NCI-H1105 treated with DMSO at 0.1 percent for 48 hours (cell line): ENCODE results near the gene BPNT1.
"Not testable (repeated sequence)": the region's sequence is repeated elsewhere in the genome, so short reads cannot be mapped to it uniquely, and the experiment has no call there.

ENCODE experiments used
- DNase-seq: peaks from one replicate; lab custom pipeline; 2025; lab: John Stamatoyannopoulos, UW

Gene BPNT1, protein sequence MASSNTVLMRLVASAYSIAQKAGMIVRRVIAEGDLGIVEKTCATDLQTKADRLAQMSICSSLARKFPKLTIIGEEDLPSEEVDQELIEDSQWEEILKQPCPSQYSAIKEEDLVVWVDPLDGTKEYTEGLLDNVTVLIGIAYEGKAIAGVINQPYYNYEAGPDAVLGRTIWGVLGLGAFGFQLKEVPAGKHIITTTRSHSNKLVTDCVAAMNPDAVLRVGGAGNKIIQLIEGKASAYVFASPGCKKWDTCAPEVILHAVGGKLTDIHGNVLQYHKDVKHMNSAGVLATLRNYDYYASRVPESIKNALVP

GRCh38 chr1:220089650-220090556, at the start of gene BPNT1:
Gene BPNT1, minus strand, starts transcription at chr1:220089788. Its CDS starts 9,942 bp downstream, at chr1:220079846.
- DNase-seq = peak; percentile 96

DNA sequence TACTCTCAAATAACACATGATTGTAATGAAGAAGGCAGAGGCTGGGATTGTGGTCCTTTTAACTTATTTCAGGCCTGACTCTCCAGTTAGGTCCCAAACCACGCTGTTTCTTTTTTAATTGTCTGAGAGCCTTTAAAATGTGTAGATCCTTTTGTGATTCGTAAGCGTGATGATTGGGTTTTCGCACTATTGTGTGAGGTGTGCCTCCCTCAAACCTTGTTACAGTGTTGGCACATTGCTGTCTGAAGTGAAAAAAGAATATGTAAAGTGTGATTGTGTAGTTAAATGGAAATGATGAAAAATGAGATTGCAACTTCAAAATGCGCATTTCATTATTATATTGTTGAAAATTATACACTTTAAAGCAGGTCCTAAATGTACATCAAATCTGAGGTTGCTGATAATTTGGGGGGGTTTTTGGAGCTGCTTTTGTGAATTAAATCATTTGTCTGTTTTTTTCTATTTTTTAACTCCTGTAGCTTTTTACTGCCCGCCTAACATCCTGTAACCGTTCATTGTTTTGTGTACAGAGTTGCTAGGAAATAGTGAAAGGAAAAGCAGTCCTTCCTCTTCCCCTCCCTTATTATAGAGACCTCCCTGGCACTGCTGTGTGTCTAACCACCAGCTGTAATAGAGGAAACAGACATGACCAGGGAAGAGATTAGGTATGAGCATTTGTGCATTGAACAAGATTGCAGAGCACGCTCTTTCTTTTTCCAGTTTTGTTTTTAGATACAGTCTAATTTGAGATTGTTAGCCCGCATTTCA, 47.6 kb upstream of the BPNT1 start:
- DNase-seq = no peak

DNA sequence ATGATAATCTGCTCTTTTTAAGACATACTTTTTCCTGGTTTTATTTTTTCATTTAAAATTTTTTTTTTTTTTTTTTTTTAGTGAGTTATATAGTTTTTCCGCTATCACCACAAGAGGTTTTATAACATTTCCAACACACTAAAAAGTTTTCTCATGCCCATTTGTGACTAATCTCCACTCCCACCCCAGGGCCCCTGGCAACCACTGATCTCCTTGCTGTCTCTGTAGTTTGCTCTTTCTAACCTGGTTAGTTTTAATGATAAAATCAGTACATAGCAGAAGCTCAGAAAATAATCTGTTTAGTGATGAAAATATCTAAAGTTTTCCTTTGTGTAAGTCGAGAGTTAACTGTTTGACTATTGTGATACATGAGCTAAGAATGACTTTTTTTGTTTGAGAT, 46.2 kb upstream of the BPNT1 start:
- no peak for DNase-seq

DNA sequence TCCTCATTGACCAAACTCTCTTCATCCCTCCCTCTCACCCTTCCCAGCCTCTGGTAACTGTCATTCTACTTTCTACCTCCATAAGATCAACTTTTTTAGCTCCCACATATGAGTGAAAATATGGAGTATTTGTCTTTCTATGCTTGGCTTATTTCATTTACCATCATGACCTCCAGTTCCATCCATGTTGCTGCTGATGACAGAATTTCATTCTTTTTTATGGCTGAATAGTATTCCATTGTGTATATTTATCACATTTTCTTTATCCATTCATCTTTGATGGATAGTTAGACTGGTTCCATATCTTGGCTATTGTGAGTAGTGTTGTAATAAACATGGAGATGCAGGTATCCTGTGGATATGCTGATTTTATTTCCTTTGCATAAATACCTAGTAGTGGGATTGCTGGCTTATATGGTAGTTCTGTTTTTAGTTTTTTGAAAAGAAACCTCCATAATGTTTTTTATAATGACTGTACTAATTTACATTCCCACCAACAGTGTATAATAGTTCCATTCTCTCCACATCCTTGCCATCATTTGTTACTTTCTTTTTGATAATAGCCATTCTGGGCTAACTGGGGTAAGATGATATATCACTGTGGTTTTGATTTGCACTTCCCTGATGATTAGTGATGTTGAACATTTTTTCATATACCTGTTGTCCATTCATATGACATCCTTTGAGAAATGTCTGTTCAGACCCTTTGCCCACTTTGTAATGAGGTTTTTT, 40.1 kb upstream of the BPNT1 start:
- DNase-seq = no peak

DNA sequence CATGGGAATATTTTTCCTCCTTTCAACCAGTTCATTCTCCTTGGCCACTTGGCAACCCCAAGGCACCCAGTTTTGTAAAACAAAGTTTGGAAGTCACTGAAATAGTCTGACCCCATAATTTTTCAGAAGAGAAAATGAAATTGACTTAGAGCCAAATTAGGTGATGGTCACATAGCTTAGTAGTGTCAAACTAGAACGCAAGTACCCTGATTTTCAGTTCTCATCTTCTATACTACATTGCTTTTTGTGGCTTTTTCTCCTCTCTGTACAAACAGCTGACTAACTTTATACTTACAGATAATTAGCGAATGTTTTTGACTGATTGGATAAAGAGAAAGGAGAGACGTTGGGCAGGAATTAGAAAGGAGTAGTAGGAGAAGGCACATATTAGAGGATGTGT, 37.5 kb upstream of the BPNT1 start:
- DNase-seq = no peak

DNA sequence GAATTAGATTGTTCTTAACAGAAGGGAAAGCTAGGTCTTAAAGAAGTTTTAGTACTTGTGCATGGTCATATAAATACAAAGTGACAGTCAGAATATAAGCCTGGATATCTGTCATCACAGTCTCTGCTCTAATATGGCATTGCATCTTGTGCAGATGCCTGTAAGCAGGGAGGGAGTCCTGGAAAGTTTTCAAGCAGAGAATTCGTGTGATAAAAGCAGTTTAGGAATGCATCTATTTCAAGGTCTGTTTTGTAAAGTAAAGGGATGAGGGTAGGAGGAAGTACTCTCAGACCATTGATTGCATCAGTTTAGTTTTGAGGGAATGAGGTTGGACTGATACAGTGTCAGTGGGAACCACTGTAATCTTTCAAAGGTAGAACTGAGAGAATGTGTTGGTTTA, 35.0 kb upstream of the BPNT1 start:
- no peak for DNase-seq

DNA sequence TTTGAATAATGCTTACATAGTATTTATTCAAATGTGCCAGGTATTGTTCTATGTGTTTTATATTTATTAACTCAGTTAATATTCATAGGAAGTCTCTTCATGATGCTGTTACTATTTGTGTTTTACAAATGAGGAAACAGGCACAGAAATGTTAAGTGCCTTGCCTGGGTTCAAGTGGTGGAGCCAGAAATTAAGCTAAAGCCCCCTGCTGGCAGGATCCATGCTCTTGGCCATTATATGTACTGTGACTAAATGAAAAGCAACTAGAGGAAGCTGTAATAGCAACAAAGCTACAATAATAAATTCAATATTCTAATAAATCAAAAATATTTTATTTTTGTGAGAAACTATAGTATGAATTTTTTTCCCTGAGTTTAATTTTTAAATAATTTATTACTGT, 34.3 kb upstream of the BPNT1 start:
- no peak for DNase-seq

DNA sequence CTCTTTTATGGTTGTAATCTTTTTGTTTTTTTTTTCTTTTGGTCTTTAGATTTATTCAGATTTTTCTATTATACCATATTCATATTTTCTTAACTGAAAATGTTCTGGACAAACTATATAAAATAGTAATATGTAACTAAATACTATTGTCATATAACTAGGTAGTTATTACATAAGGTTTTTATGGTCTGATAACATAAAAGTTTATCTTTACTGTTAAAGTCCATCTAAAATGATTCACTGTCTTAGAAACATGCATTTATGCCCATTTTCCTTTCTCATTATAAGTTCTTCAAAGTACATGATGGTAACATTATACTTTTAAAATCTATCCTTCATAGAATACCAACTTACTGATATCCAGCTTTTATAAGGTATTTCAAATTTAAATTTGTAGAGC, 33.5 kb upstream of the BPNT1 start:
- DNase-seq = no peak

DNA sequence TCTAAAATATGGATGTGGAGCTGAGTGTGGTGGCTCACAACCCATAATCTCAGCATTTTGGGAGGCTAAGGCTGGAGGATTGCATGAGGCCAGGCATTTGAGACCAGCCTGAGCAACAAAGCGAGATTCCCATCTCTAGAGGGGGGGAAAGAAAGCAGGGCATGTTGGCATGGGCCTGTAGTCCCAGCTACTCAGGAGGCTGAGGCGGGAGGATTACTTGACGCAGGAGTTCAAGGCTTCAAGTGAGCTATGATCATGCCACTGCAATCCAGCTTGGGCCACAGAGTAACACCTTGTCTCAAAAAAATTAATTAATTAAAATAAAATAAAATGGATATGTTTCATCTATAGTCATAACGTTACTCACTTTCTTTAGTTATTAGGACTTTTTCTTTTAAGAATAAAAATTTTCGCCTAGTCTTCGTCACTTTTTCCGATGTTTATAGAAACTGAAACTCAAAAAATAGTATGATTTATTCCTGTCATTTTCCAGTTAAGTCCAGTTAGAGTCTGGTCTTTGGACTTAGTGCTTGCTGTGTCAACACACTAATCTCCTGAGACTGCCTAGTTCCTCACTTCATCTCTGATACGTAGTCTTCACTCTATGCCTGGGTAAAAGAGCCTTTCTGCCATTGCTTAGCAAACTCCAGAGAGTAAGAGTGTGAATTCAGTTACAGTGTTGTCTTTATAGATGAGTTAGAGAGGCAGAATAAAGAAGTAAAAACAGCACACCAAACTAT, 32.4 kb upstream of the BPNT1 start:
- DNase-seq = no peak

DNA sequence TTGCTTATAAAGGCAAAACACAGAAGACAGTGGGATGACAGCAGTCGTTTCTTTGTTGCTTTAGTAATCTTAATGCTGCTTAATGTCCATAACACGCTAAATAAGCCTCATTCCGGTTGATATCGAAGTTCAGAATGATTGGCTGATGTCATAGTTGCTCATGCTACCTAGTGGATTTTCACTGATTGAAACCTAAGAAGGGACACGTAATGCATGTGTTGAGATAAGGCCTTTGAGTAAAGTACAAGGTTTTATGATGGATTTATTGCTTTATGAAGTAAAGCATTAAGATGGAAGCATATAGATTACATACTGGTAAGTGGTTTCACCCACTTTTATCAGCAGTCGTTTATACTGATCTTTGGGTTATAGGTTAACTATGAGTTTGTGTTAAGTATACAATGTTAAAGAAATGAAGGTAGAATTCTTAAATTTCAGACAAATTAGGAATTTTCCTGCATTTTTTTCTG, 29.5 kb upstream of the BPNT1 start:
- no peak for DNase-seq

GRCh38 chr1:220113136-220113695, 23.6 kb upstream of the BPNT1 start:
- peak; percentile 8 for DNase-seq

DNA sequence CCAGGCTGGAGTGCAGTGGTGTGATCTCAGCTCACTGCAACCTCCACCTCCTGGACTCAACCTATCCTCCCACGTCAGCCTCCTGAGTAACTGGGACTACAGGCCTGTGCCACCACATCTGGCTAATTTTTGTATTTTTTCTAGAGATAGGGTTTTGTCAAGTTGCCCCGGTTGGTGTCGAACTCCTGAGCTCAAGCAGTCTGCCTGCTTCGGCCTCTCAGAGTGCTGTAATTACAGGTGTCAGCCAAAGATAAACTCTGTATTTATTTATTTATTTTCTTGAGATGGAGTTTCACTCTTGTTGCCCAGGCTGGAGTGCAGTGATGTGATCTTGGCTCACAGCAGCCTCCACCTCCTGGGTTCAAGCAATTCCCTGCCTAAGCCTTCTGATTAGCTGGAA, 23.0 kb upstream of the BPNT1 start:
- not testable (repeated sequence) for DNase-seq

GRCh38 chr1:220110473-220110872, 20.9 kb upstream of the BPNT1 start:
- DNase-seq = not testable (repeated sequence)

DNA sequence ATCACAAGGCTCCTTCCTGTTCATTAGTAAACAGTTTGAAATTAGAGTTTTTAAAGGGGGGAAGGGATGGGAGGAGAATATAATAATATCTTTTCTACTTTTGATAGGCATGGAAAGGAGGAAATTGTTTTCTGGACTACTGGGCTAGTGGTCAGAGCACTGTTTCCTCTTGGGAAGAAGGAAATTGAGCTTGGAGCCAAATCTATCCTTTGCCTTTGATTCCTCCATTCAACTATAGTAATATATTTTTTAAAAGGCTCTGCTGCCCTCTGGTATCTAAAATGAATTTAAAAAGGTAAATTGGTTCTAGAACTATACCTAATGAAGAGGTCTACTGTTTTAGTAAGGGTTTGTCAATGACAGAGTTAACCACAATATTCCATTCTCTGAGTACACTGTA, 10.2 kb upstream of the BPNT1 start:
- no peak for DNase-seq

GRCh38 chr1:220094016-220094911, 4.7 kb upstream of the BPNT1 start, which contains the start of gene IARS2:
Gene IARS2, plus strand, starts transcription at chr1:220094132. Its CDS starts 85 bp downstream, at chr1:220094217.
- peak; percentile 80 for DNase-seq

DNA sequence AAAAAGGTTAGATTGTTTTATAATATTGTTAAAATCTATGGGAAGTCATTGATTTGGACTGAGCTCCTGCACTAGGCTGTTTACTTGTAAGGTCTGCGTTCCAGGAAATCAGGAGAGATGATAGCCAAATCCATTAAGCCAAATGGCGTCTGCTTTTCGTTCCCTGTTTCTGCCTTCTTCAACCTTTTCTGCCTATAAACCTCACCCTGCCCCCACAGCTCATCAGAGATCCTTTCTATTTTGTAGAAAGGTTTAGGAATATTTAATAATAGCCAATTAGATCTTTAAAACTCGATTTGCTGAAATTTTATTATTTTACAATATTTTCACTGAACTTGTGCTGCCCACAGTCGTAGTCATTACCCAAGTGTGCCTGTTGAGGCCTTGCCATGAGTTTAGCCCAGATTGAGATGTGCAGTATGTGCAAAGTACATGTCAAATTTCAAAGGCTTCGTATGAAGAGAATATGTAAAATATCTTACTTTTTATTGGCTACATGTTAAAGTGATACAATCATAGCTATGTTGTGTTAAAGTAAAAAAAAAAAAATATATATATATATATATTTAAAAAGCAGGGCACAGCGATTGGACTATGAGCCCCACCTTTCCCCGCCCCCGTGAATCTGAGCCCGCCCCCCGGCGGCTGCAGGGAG, 3.9 kb upstream of the BPNT1 start:
- DNase-seq = no peak

DNA sequence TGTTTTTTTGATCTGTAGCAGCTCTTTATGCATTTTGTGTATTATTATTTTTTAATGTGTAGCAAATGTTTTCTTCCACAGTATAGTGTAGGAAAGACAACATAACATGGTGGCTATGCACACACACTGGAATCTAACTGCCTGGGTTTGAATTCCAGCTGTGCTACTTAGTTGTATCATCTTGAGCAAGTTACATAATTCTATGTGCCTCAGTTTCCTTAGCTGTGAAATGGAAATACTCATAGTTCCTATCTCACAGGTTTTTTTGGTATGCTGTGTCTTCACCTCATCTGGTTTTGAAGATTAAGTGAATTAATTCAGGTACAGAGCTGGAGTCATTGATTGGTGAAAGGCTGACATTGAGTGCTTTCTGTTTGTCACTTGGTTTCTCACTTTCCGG, 3.1 kb upstream of the BPNT1 start:
- DNase-seq = no peak

DNA sequence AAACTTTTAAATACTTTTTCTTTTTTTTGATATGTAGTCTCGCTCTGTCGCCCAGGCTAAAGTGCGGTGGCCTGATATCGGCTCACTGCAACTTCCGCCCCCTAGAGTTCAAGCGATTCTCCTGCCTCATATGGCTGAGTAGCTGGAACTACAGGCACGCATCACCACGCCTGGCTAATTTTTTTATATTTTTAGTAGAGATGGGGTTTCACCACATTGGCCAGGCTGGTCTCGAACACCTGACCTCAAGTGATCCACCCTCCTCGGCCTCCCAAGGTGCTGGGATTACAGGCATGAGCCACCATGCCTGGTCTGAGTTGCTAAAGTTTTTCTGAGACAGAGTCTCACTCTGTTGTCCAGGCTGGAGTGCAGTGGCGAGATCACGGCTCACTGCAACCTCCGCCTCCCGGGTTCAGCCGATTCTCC, 3.3 kb downstream of the BPNT1 start:
- not testable (repeated sequence) for DNase-seq

- no peak for DNase-seq
These were observed 5.1 kb downstream of the BPNT1 start for GRCh38 chr1:220084460-220084859.
